GM18511 (cell line): ENCODE data around the gene FGFRL1.
"Not testable (repeated sequence)": the region's sequence is repeated elsewhere in the genome, so short reads cannot be mapped to it uniquely, and the experiment has no call there.

Experiments
- ATAC-seq: cut with Tn5 transposase; IDR thresholded peaks from one replicate; pipeline ENCODE4 v1.9.1; 2021; ENCODE audit warnings: mild to moderate bottlenecking, moderate library complexity; ENCODE audit not compliant: unreplicated experiment

Gene FGFRL1

GRCh38 chr4:972651-973424 is 38.6 kb upstream of the FGFRL1 start:
- ATAC-seq, result peak; percentile 59

GRCh38 chr4:973431-974397 is 37.7 kb upstream of the FGFRL1 start, which contains the start of gene DGKQ:
Gene DGKQ, minus strand, starts transcription at chr4:973569. Its CDS starts 87 bp downstream, at chr4:973482.
- peak; percentile 71 for ATAC-seq

DNA sequence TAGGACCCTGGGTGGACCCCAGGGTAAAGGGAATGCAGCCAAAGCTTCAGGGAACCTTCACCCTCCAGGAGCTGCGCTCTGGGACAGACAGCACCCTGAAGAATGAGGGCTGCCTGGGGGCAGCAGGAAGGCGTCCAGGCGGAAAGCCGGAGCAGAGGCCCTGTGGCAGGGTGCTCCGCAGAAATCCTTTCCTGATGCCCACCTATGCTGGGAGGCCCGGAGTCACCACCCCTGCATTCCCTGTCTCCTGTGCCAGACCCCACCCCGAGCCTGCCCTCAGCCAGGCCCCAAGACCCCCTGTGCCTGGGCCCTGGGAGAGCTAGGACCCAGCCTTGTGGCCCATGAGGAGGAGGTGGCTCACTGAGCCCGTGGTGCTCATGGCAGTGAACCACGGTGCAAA is 36.8 kb upstream of the FGFRL1 start:
- ATAC-seq, result no peak

DNA sequence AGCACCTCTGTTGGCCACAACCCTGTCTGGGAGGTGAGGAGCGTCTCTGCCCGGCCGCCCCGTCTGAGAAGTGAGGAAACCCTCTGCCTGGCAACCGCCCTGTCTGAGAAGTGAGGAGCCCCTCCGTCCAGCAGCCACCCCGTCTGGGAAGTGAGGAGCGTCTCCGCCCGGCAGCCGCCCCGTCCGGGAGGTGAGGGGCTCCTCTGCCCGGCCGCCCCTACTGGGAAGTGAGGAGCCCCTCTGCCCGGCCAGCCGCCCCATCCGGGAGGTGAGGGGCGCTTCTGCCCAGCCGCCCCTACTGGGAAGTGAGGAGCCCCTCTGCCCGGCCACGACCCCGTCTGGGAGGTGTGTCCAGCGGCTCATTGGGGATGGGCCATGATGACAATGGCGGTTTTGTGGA is 35.4 kb upstream of the FGFRL1 start:
- ATAC-seq, result not testable (repeated sequence)

DNA sequence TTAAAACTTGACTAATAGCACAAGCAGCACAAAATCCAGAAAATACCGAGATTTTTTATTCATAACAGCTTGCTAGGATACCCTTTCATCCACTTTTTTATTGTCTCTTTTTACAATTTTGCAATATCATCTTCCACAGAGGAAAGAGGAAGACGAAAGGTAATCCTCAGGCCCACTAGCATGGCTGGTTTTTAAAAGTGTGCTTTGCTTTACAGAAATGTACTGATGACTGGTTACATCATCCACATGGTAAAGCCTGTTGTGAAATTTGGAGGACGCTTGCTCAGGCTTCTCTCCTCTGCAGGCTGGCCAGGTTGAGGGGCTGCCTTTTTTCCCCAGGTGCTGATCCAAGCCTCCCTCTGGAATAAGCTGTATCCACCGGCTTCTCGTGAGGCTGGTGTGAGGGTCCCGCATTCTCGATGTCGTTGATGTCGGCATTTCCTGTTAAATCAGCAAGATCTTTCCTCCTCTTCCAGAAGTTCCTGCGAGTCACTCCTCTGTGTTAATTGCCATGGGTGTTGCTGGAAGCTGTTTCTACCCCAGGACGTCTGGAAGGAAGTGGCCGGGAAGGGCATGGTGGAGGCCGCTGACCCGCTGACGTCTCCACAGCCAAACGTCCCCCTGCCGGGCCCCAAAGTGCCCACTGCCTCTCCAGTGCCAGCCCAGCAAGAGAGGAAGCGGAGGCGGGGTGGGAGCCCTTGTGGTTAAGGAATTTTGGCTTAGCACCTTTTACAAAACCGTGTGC is 32.3 kb upstream of the FGFRL1 start:
- ATAC-seq, result no peak

- ATAC-seq, result no peak
Measured at GRCh38 chr4:982291-982690, 29.1 kb upstream of the FGFRL1 start.

GRCh38 chr4:982814-983213 is 28.6 kb upstream of the FGFRL1 start:
- ATAC-seq, result no peak

DNA sequence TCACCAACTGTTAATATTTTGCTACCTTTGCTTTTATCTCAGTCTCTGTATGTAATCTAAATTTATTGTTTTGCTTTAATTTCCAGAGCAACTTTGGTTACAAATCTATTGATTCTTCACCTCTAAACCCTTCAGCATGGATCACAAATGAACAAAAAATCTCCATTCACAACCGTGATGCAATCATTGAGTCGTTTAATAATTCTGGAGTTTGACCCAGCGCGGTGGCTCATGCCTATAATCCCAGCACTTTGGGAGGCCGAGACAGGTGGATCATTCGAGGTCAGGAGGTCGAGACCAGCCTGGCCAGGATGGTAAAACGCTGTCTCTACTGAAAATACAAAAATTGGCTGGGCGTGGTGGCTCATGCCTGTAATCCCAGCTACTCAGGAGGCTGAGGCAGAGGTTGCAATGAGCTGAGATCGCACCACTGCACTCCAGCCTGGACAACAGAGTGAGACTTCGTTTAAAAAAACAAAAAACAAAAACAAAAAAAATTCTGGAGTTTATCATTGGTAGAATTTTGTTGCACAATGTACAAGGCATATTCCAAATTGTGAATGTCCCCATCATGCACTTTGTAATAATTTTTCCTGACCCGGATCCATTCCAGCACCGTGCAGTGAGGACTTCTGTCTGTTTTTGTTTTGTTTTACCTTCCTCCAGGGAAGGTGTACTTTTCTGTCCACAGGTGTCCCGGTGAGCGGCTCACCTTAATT is 26.9 kb upstream of the FGFRL1 start:
- no peak for ATAC-seq

DNA sequence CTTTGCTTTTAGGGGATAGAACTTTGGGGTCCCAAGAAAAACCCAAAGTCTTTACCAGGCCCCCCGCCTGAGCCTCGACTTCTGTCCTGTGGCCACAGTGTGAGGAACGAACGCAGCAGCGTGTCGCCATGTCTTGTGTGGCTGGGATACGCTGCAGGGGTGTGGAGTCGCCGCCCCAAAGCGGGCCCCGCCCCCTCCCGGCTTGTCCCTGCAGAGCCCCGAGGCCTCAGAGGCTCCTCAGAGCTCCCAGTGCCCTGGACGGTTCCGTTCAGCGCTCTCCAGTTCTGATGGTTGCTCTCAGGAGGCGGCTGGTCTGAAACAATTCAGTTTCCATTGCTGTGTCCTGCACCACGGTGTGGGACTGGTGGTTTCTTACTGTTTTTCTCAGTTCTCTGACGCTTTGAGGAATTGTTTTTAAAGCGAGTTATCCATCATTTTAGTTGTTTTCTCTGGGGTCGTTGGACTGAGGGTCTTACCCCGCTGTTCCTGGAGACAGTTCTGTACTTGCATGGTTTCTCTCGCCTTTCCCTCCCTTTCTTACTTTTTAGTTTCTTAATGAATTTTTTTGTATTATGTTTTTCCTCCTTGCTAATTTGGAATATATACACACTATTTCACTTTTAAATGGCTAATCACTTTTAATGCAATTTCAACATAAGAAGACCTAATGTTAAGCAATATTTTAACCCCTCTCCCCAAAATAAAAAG is 26.1 kb upstream of the FGFRL1 start:
- no peak for ATAC-seq

DNA sequence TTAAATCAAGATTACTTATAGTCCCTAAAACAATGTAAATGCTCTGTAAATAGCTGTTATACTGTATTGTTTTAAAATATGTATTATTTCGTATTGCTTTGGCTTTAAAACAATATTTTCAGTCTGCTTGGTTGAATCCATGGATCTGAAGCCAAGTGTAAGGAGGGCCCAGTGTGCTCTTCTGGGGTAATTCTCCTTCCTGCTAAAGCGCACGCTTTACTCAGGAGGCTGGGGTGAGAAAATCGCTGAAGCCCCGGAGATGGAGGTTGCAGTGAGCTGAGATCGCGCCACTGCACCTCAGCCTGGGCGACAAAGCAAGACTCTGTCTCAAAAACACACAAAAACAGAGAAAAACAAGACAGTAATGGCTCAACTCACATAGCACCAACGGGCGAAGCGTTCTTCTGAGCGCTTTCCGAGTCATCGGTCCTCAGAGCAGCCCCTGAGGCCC is 25.0 kb upstream of the FGFRL1 start:
- ATAC-seq, result peak; percentile 36

DNA sequence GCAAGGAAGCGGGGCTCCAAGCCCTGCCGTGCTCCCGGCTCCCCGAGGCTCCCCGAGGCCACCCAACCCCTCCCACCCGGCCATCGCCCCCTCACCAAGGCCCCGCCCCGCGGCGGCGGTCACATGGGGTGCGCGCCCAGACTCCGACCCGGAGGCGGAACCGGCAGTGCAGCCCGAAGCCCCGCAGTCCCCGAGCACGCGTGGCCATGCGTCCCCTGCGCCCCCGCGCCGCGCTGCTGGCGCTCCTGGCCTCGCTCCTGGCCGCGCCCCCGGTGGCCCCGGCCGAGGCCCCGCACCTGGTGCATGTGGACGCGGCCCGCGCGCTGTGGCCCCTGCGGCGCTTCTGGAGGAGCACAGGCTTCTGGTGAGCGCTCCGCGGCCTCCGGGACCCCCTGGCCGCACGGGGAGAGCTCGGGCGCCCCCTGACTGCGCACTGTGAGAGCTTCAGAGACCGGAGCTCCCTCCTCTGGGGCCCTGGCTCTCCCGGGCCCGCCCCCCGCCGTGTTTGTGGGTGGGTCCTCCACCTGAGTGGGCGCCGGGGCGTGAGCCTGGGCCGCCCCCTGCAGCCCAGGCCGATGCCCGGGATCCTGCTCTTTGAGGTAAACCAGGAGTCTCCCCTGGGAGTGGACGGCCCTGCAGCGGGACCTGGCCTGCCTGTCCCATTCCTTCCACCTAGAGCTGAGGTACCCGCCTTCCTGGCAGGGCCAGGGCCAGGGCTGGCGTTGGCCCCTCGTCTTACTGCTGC is 24.4 kb upstream of the FGFRL1 start, which contains the start of gene IDUA:
IDUA (plus strand) TSS at position 166 of the 745 bp plus-strand sequence; CDS start at position 207, 41 bp downstream.
- ATAC-seq, result peak; percentile 85

GRCh38 chr4:987624-988513 is 23.6 kb upstream of the FGFRL1 start:
- no peak for ATAC-seq

- no peak for ATAC-seq
Measured at GRCh38 chr4:988726-989721, 22.4 kb upstream of the FGFRL1 start.

DNA sequence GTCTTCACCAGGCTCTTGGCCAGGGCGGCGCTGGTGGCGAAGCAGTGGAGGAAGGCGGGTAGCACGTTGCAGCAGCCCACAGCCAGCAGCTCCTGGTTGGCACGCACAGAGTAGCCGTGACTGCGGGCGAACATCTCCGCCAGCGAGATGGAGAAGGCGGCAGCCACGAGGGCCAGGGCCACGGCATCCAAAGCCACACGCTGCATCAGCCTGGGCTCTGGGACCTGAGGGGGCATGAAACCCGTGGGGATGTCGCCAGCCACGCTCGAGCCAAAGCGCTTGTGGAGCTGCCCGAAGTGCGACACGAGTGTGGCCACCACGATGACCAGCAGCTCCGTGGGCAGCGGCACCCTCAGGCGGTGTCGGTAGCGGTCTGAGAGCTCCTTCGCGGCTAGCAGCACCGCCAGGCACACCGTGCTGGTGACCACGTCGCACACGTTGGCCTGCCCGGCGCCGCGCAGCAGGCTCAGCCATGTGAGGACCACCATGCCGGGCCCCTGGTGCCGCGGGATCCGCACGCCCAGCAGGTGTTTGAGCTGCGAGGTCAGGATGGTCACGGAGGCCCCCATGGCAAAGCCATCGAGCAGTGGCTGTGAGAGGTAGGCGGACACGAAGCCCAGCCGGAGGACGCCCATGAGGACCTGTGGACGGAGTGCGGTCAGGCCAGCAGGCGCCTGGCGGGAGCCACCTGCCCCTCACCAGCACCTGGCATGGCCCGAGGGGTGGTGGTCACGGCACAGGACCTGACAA is 21.5 kb upstream of the FGFRL1 start:
- no peak for ATAC-seq

- no peak for ATAC-seq
Measured at GRCh38 chr4:990746-991367, 20.6 kb upstream of the FGFRL1 start.
